ENCODE results near the gene EFNB2. TPM values are rescaled to one million over a fixed set of nuclear protein-coding genes. Genes with fewer than 3 reads are reported as not detected.

Gene EFNB2
- total and polyA plus RNA-seq, 7 experiments from 2014 or later: 0.07 to 0.22 (median 0.11) TPM; not detected in 2

DNA sequence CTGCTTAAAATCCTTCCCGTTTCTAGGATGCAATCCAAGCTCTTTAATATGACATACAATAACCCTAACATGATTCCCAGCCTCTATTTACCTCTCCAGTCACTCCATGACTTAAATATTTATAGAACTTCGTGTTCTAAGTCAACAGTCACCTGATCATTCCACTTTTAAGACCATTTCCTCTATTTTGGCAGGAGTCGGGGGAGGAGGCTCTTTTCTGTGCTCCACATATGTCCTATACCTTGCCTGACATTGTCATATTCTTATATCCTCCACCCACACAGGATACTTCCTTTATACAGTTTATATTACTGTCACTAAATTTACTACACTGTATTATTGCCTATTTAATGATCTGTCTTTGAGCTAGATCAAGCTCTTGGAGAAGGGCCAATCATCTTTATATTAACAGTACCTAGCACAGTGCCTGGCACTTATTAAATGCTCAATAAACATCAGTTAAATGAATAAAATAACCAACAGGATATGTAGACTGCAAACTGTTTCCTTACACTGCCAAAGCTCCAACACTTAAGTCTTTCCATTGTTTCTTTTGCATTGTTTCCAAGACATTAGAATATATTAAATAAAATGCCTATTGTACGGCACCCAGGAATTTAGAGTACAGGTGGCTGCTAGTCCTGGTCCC, 29.8 kb upstream of the EFNB2 start:
- Histone ChIP-seq H3K27ac (ENCODE audit: low read depth, low read length) (no peak overlapping the region), H3K36me3 (ENCODE audit: control insufficient read depth in 2 of 3, insufficient read depth in 3 of 3, low read length in 3 of 3) (peaks cover 0 to 6% (median 0%) of the 10 kb centered on the region in 3 experiments), H3K27me3 (ENCODE audit: control insufficient read depth in 2 of 2, insufficient read depth in 2 of 2, low read length in 2 of 2) (no peaks in the 10 kb centered on the region), H3K9me3 (ENCODE audit: control insufficient read depth in 2 of 3, low read length in 3 of 3) (no peaks in the 10 kb centered on the region), H3K4me3 (ENCODE audit: low read length) (no peak overlapping the region), H3K4me1 (ENCODE audit: control insufficient read depth in 2 of 2, insufficient read depth in 2 of 2, low read length in 2 of 2) (peaks cover 42 to 50% of the 10 kb centered on the region in 2 donors)
- ChIA-PET POLR2A (interaction anchor here (0.6 to 3.7 kb wide), 4 partner anchors 13 to 1426 kb away, joined by 3 to 17 read pairs (median 3); partner anchors contain the start of gene EFNB2), CTCF (interaction anchor here (1.3 kb wide), 1 partner anchor 29 kb away, joined by 6 read pairs; no protein-coding TSS in a partner anchor)
- H3K36me3 Mint-ChIP-seq: peaks cover 0 to 5% (median 0%) of the 10 kb centered on the region in 5 donors
- ATAC-seq (no peak), DNase-seq (no peak)
- peaks cover 0 to 1% (median 0%) of the 10 kb centered on the region in 11 donors for H3K9me3 Mint-ChIP-seq
- intact Hi-C loops (cut with micrococcal nuclease): loop anchor here (5.0 to 10.0 kb wide), 3 partner anchors 350 to 1430 kb away; no protein-coding TSS in a partner anchor
- peaks cover 48 to 85% (median 69%) of the 10 kb centered on the region in 7 donors for H3K4me1 Mint-ChIP-seq
- H3K4me3 Mint-ChIP-seq: peak overlapping the region; percentile 31 to 100 (median 98)
- H3K27me3 Mint-ChIP-seq: no peaks in the 10 kb centered on the region
- H3K27ac Mint-ChIP-seq: peak overlapping the region in 8 of 9 donors; percentile 4 to 94 (median 53)

DNA sequence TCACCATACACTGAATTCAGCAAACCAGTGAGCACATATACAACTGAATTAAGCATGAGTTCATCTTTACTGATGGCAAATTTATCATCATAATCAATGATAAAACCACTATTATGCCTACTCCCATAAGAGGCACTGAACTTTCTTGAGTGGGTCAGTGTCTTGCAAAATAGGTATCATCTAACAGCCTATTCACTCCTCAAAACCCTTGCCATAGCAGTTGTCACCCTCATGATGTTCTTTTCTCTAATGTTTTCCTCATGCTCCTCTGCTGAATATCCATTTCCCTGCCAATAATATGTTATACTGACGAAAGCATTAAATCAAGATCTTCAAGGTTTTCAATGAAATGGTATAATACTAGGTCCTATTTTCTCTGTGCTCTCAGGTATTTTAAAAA, 26.8 kb upstream of the EFNB2 start:
- peak overlapping the region; percentile 15 for H3K27ac ChIP-seq (ENCODE audit: low read depth, low read length)

DNA sequence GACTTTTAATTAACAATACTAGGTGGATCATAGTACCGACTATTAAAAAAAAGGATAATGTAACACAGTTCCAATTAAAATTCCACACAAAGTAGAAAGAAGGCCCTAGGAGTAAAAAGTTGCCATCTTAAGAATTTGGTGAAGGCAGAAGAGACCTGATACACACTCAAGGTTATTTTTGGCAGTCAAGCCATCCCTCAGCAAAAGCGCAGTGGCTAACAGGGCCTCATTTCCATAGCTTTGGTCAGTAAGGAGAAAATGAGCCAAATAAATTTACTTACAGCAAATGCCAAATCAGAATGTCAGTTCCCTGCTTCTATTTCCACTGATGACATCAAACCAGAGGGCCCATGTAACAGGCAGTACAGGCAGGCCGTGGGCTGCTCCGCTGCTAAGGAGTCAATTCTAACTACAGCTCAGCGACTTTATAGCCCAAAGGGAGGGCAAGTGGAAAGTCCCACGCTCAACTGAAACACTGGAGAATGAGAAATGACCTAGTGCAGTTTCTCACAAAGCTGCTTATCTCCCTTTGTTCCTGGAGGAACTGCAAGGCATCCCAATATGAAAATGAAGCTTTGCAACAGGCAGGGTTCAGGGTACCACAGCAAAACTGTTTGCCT, 26.2 kb upstream of the EFNB2 start:
- Mint-ChIP-seq H3K36me3 (peaks cover 6 to 25% (median 16%) of the 10 kb centered on the region in 5 donors), H3K9me3 (no peaks in the 10 kb centered on the region), H3K27me3 (no peaks in the 10 kb centered on the region), H3K27ac (peak overlapping the region in 5 of 9 donors; percentile 15 to 33 (median 23)), H3K4me3 (peak overlapping the region; percentile 16 to 66 (median 49)), H3K4me1 (peaks cover 50 to 88% (median 81%) of the 10 kb centered on the region in 7 donors)
- Histone ChIP-seq H3K36me3 (ENCODE audit: control insufficient read depth in 2 of 3, insufficient read depth in 3 of 3, low read length in 3 of 3) (peaks cover under 1 to 25% (median 10%) of the 10 kb centered on the region in 3 experiments), H3K27me3 (ENCODE audit: control insufficient read depth in 2 of 2, insufficient read depth in 2 of 2, low read length in 2 of 2) (no peaks in the 10 kb centered on the region), H3K4me1 (ENCODE audit: control insufficient read depth in 2 of 2, insufficient read depth in 2 of 2, low read length in 2 of 2) (peaks cover 33 to 47% of the 10 kb centered on the region in 2 donors), H3K27ac (ENCODE audit: low read depth, low read length) (peak overlapping the region; percentile 15), H3K9me3 (ENCODE audit: control insufficient read depth in 2 of 3, low read length in 3 of 3) (no peaks in the 10 kb centered on the region), H3K4me3 (ENCODE audit: low read length) (no peak overlapping the region)
- peak in 2 of 9 donors; percentile 31 to 48 for DNase-seq
- ATAC-seq: peak; percentile 76
- CTCF ChIA-PET: interaction anchor here (1.4 kb wide), 1 partner anchor 59 kb away, joined by 4 read pairs; no protein-coding TSS in a partner anchor
- POLR2A ChIA-PET: no interaction called here
- intact Hi-C loops (cut with micrococcal nuclease): loop anchor here in 1 of 2 donors (10.0 kb wide), 2 partner anchors 353 to 1427 kb away; no protein-coding TSS in a partner anchor

More for the DNA sequence above, 26.8 kb upstream of the EFNB2 start:
- no peak overlapping the region for H3K4me3 ChIP-seq (ENCODE audit: low read length)
- ChIA-PET CTCF (interaction anchor here (1.4 kb wide), 1 partner anchor 58 kb away, joined by 4 read pairs; no protein-coding TSS in a partner anchor), POLR2A (no interaction called here)
- peak overlapping the region in 4 of 9 donors; percentile 18 to 53 (median 32) for H3K27ac Mint-ChIP-seq
- H3K9me3 ChIP-seq (ENCODE audit: control insufficient read depth in 2 of 3, low read length in 3 of 3): no peaks in the 10 kb centered on the region
- no peaks in the 10 kb centered on the region for H3K27me3 ChIP-seq (ENCODE audit: control insufficient read depth in 2 of 2, insufficient read depth in 2 of 2, low read length in 2 of 2)
- peaks cover 51 to 90% (median 83%) of the 10 kb centered on the region in 7 donors for H3K4me1 Mint-ChIP-seq
- intact Hi-C loops (cut with micrococcal nuclease): loop anchor here in 1 of 2 donors (10.0 kb wide), 2 partner anchors 352 to 1428 kb away; no protein-coding TSS in a partner anchor
- peaks cover 0 to 22% (median 10%) of the 10 kb centered on the region in 3 experiments for H3K36me3 ChIP-seq (ENCODE audit: control insufficient read depth in 2 of 3, insufficient read depth in 3 of 3, low read length in 3 of 3)
- peak overlapping the region in 9 of 10 donors; percentile 36 to 75 (median 51) for H3K4me3 Mint-ChIP-seq
- H3K36me3 Mint-ChIP-seq: peaks cover 6 to 19% (median 9%) of the 10 kb centered on the region in 5 donors
- H3K4me1 ChIP-seq (ENCODE audit: control insufficient read depth in 2 of 2, insufficient read depth in 2 of 2, low read length in 2 of 2): peaks cover 33 to 47% of the 10 kb centered on the region in 2 donors
- DNase-seq (no peak), ATAC-seq (no peak)
- H3K27me3 Mint-ChIP-seq: no peaks in the 10 kb centered on the region
- no peaks in the 10 kb centered on the region for H3K9me3 Mint-ChIP-seq

DNA sequence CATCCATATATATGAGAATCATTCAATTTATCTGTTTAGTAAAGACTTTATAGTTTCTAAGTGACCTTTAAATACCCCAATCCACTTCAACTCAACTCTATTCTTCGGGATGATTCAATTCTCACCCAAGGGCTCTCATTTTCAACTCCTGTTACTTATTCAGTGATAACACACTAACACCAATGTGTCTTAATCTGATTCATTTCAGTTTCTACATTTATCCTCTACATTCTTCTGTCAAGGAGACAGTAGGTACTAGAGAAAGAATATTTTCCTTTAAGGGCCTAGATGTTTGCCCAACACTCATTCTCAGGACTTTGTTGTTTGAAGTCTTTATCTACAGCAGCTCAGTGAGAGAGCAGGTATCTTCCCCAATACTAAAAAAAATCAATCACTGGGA, 25.4 kb upstream of the EFNB2 start:
- ChIA-PET CTCF (no interaction called here), POLR2A (no interaction called here)
- Histone ChIP-seq H3K27ac (ENCODE audit: low read depth, low read length) (no peak overlapping the region), H3K4me1 (ENCODE audit: control insufficient read depth in 2 of 2, insufficient read depth in 2 of 2, low read length in 2 of 2) (peaks cover 29 to 47% of the 10 kb centered on the region in 2 donors), H3K4me3 (ENCODE audit: low read length) (no peak overlapping the region), H3K36me3 (ENCODE audit: control insufficient read depth in 2 of 3, insufficient read depth in 3 of 3, low read length in 3 of 3) (peaks cover 9 to 33% (median 16%) of the 10 kb centered on the region in 3 experiments), H3K9me3 (ENCODE audit: control insufficient read depth in 2 of 3, low read length in 3 of 3) (no peaks in the 10 kb centered on the region), H3K27me3 (ENCODE audit: control insufficient read depth in 2 of 2, insufficient read depth in 2 of 2, low read length in 2 of 2) (no peaks in the 10 kb centered on the region)
- no peaks in the 10 kb centered on the region for H3K27me3 Mint-ChIP-seq
- H3K4me3 Mint-ChIP-seq: peak overlapping the region in 5 of 10 donors; percentile 3 to 66 (median 43)
- ATAC-seq: no peak
- H3K4me1 Mint-ChIP-seq: peaks cover 45 to 88% (median 79%) of the 10 kb centered on the region in 7 donors
- peaks cover 7 to 33% (median 24%) of the 10 kb centered on the region in 5 donors for H3K36me3 Mint-ChIP-seq
- intact Hi-C loops (cut with micrococcal nuclease): loop anchor here in 1 of 2 donors (10.0 kb wide), 2 partner anchors 354 to 1426 kb away; no protein-coding TSS in a partner anchor
- H3K27ac Mint-ChIP-seq: peak overlapping the region in 3 of 9 donors; percentile 12 to 26 (median 24)
- DNase-seq: no peak
- no peaks in the 10 kb centered on the region for H3K9me3 Mint-ChIP-seq

DNA sequence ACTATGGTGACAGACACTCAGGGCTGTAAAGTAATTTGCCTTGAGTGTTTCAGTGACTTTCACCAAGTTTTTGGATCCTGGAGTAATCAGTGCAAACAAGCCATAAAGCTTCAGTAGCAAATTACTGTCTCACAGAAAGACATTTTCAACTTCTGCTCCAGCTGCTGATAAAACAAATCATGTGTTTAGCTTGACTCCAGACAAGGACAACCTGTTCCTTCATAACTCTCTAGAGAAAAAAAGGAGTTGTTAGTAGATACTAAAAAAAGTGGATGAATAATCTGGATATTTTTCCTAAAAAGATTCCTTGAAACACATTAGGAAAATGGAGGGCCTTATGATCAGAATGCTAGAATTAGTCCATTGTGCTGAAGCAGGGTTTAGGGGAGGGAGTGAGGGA, 23.1 kb upstream of the EFNB2 start:
- no peaks in the 10 kb centered on the region for H3K27me3 Mint-ChIP-seq
- H3K36me3 Mint-ChIP-seq: peaks cover 12 to 56% (median 35%) of the 10 kb centered on the region in 5 donors
- H3K27me3 ChIP-seq (ENCODE audit: control insufficient read depth in 2 of 2, insufficient read depth in 2 of 2, low read length in 2 of 2): no peaks in the 10 kb centered on the region
- CTCF ChIA-PET: no interaction called here
- no peaks in the 10 kb centered on the region for H3K9me3 ChIP-seq (ENCODE audit: control insufficient read depth in 2 of 3, low read length in 3 of 3)
- peaks cover 0 to 3% (median 0%) of the 10 kb centered on the region in 11 donors for H3K9me3 Mint-ChIP-seq
- H3K27ac Mint-ChIP-seq: peak overlapping the region in 1 of 9 donors; percentile 58
- peaks cover 25 to 85% (median 74%) of the 10 kb centered on the region in 7 donors for H3K4me1 Mint-ChIP-seq
- no peak overlapping the region for H3K27ac ChIP-seq (ENCODE audit: low read depth, low read length)
- peaks cover 18 to 56% (median 20%) of the 10 kb centered on the region in 3 experiments for H3K36me3 ChIP-seq (ENCODE audit: control insufficient read depth in 2 of 3, insufficient read depth in 3 of 3, low read length in 3 of 3)
- H3K4me3 ChIP-seq (ENCODE audit: low read length): no peak overlapping the region
- H3K4me3 Mint-ChIP-seq: no peak overlapping the region
- intact Hi-C loops (cut with micrococcal nuclease): loop anchor here in 1 of 2 donors (1.0 kb wide), 1 partner anchor 8 kb away; no protein-coding TSS in a partner anchor
- DNase-seq (no peak), ATAC-seq (no peak)
- POLR2A ChIA-PET: no interaction called here
- H3K4me1 ChIP-seq (ENCODE audit: control insufficient read depth in 2 of 2, insufficient read depth in 2 of 2, low read length in 2 of 2): peaks cover 8 to 26% of the 10 kb centered on the region in 2 donors

DNA sequence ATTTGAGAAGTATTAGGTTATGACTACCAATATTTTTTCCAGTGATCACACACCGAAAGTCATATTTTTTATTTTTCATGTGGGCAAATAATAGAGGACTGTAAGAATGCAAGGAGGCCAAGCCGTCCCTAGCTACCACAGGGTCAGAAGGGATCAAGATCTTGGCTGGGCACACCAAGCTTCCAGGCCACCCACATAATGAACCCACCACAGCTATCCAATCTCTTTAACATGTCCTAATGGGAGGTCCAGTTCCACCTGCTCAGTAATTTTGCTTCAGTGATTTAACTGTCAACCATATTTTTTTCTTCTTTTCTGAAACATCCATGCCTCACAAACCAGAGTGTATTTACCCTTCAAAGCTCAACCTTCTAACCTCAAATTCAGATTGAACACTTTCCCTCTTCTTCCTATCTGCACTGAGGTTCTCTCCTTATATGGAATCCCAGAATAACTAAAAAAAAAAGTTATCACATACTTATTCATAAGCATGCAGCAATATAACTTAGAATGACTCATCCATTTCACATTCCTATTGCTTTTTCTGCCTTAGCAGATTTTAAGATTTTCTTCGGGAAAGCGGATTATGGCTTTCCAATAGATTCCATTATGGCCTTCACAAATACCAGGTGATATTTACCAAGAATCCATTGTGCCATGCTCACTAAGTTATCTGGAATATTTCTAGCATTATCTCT, 20.3 kb upstream of the EFNB2 start:
- H3K9me3 ChIP-seq (ENCODE audit: control insufficient read depth in 2 of 3, low read length in 3 of 3): no peaks in the 10 kb centered on the region
- CTCF ChIA-PET: no interaction called here
- H3K9me3 Mint-ChIP-seq: peaks cover 0 to 3% (median 0%) of the 10 kb centered on the region in 11 donors
- H3K36me3 Mint-ChIP-seq: peaks cover 17 to 71% (median 41%) of the 10 kb centered on the region in 5 donors
- H3K27me3 Mint-ChIP-seq: no peaks in the 10 kb centered on the region
- intact Hi-C loops (cut with micrococcal nuclease): no loop called here
- H3K4me1 Mint-ChIP-seq: peaks cover 20 to 79% (median 65%) of the 10 kb centered on the region in 7 donors
- H3K36me3 ChIP-seq (ENCODE audit: control insufficient read depth in 2 of 3, insufficient read depth in 3 of 3, low read length in 3 of 3): peaks cover 20 to 63% (median 24%) of the 10 kb centered on the region in 3 experiments
- peak overlapping the region in 2 of 9 donors; percentile 44 to 50 for H3K27ac Mint-ChIP-seq
- POLR2A ChIA-PET: interaction anchor here (0.9 to 1.8 kb wide), 2 partner anchors 11 to 13 kb away, joined by 4 to 7 read pairs; no protein-coding TSS in a partner anchor
- H3K4me3 Mint-ChIP-seq: no peak overlapping the region
- ATAC-seq: no peak
- no peaks in the 10 kb centered on the region for H3K27me3 ChIP-seq (ENCODE audit: control insufficient read depth in 2 of 2, insufficient read depth in 2 of 2, low read length in 2 of 2)
- no peak for DNase-seq
- H3K27ac ChIP-seq (ENCODE audit: low read depth, low read length): no peak overlapping the region
- no peak overlapping the region for H3K4me3 ChIP-seq (ENCODE audit: low read length)
- peaks cover 0 to 4% of the 10 kb centered on the region in 2 donors for H3K4me1 ChIP-seq (ENCODE audit: control insufficient read depth in 2 of 2, insufficient read depth in 2 of 2, low read length in 2 of 2)
